Dedifferentiated amniotic fluid mesenchymal stem cell (primary cell): ENCODE results near the gene GABBR2.

Experiments
- DNase-seq: peaks from one replicate; pipeline ENCODE4 v3.0.0-alpha.2; 2016; ENCODE audit errors: extremely low spot score

GABBR2 gene

GRCh38 chr9:98720402-98720801 is 11.7 kb upstream of the GABBR2 start:
- no peak for DNase-seq

DNA sequence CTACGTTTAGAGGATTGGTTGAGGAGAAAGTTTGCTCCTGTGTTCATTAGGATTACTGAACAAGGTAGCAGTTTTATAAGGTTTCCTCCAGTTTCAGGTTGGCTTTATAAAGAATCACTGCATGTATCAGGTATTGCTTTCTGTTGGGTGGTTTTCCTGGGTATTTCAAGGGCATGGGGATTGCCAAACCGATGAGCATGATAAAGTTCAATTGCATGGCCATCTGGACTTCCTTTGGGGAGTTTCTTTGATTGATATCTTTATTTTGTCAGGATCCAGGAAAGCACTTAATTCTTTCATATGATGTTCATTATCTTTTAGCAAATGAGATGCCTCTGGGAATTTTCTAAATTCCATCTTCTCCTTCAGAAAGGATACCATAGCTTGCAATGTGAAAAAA is 10.3 kb upstream of the GABBR2 start:
- no peak for DNase-seq

DNA sequence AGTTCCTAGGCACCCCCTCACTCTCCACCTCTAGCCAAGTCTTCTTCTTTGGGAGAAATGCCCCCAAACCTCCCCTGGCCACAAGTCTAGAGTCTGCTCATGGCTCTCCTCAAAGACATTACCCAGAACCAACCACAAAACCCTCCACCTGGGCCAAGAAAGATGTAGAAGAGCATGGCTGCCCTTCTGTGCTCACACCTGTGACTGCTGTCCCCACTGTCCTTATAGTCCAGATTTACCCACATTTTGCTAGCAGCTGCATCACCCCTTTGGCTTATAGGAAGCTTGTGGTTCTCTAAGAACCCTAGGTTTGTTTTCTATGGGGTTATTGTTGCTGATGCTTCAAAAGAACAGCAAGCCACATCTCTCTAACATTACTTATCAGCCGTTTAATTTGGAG is 6.1 kb upstream of the GABBR2 start:
- DNase-seq: no peak

DNA sequence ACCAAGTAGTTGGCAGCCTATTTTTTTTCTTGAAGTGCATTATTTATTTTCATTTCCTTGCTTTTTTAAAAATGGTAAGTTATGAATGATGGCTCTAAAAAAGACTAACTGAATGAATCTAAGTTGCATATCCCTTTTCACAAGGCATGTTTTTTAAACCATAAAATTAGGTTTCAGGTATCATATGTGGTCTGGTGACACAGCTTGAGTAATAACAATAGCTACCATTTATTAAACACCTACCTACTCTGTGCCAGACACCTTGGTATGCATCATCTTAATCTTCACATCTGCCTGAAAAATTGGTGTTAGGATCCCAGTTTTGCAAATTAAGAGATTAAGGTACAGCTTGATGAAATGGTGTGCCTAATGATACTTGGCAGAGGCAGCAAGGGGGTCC is 4.3 kb upstream of the GABBR2 start:
- DNase-seq: no peak

DNA sequence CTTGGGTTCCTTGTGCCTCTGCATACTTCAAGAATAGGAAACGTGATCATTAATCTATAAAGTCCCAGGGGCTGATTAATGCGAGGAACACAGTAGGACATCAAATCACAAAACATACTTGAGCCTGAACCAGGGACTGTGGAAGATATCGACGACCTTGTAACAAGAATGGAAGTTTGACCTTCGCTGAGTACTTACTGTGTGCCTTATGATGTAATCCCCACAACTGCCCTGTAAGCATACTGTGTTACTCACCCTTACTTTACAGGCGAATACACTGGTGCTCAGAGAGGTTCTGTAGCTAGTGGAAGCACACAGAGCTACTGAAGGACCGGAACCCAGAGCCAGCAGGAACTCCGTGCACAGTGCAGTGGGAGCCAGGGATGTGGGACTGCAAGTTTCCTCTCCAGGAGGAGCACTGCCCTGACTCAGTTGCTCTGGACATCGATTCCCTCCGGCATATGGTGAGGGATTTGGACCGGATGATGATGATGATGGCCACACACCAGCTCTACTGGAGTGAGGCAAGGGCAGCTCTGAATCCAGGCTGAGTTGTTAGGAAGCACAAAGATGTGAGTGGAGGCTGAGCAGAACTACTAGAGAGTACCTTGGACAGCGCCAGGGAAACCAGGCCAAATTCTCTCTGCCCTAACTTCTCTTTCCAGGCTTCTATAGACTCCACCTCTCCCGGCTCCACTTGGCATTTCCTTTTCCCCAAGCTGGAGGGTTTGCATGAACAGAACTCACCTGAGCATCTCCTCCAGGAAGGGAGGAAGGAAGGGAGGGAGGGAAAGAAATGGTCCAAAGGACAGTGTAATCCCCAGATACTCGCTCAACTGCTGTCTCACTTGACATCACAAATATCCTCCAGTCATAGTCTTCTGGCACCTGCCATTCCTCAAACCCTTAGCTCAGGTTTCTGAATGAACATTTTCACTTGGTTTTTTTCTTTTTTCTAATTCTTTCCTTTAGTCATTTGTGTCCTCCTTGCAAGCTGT is 1.5 kb upstream of the GABBR2 start:
- DNase-seq: no peak

DNA sequence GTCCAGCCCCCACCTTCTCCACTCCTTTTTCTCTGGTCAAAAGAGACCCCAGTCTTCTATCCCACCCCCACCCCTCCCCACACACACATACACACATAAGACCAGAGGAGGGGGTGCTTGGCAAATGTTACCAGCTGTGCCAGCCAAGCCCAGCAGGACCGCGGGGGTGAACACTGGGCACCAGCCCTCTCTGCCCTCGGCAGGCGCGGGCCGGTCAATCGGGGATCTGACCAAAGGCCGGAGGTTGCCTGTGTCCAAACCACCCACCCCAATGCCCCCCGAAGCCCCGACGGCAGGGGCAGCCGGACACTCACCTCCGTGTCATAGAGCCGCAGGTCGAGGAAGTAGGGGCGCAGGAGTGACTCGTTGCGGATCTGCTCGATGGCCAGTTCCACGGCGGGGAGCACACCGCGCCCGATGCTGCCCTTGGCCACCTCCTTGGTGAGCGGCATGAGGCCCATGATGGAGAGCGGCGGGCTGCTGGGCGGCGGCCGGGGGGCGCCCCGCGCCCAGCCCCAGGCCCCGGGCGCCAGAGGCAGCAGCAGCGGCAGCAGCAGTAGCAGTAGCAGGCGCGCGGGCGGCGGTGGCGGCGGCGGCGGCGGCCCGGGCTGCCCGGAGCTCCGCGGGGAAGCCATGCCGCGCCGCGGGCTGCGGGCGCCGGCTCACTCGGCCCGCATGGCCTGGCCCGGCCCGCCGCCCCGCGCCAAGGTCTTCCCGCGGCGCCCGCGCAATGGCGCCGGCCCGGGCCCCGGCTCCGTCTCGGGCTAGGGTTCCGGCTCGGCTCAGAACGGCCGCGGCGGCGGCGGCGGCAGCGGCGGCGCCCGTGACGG is 417 bp downstream of the GABBR2 start:
- DNase-seq: no peak

GRCh38 chr9:98707166-98708102 is 1.3 kb downstream of the GABBR2 start:
- peak; percentile 34 for DNase-seq

- DNase-seq: no peak
Measured at GRCh38 chr9:98706651-98707165, 2.0 kb downstream of the GABBR2 start.

DNA sequence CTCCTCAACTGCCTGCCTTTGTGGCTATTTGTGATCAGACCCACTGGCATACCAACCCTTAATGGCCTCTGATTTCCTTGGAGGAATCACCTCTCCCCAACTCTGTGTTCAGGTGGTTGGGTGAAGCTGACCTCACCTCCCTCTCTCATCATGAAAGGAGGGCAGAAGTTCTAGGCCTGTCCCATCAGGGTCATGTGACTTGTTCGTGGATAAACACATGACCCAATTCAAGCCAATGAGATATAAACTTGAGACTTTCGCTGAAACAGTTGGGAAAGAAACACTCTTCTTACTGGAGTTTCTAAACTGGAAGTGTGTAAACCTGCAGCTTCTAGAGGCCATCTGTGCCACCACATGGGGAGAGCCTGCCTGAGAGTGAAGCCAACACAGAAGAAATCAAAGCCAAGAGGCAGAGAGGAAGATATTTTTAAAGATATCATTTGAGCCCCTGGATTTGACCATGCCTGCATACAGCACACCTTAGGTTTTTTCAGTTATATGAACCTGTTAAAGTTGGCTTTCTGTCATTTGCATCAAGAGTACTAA is 5.8 kb downstream of the GABBR2 start:
- DNase-seq: no peak

GRCh38 chr9:98702340-98702739 is 6.4 kb downstream of the GABBR2 start:
- no peak for DNase-seq

- DNase-seq: no peak
Measured at GRCh38 chr9:98701576-98701975, 7.2 kb downstream of the GABBR2 start.

DNA sequence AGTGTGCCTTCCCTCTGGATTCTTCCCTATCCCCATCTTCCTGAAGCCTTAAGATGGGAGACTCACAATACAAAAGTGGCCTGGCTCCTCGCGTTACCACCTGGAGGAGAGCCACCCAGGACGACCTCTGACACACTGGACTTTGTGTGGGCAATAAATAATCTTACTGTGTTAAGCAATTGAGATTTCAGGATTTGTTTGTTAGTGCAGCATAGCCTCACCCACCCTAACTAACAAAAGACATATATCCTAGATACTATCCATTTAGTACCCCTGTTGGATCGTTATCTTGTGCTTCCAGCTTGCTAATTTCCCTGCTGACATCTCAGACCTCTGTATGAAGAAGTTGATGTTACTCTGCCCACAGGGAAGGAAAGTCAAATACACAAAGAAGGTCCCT is 7.9 kb downstream of the GABBR2 start:
- DNase-seq: no peak

GRCh38 chr9:98698856-98699255 is 9.9 kb downstream of the GABBR2 start:
- no peak for DNase-seq

DNA sequence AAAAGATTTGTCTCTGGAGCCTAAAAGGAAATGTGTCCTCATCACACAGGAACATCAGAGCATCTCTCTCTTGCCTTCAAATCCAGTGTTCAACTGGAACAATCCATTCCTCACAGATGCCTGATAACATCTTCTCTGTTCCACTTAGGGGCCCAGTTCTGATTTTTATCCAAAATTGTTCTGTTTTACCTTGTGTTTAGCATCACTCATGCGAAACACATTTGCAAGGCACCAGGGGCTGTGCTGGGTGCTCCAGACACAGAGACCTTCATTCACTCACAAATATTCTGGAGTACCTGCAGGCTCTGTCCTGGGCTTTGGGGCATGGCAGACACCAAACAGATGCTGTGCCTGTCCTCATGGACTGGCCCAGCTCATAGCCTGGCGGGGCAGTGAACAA is 13.8 kb downstream of the GABBR2 start:
- DNase-seq: no peak

GRCh38 chr9:98692392-98692791 is 16.3 kb downstream of the GABBR2 start:
- no peak for DNase-seq

- no peak for DNase-seq
Measured at GRCh38 chr9:98691890-98692289, 16.8 kb downstream of the GABBR2 start.

GRCh38 chr9:98690686-98691085 is 18.0 kb downstream of the GABBR2 start:
- DNase-seq: no peak

DNA sequence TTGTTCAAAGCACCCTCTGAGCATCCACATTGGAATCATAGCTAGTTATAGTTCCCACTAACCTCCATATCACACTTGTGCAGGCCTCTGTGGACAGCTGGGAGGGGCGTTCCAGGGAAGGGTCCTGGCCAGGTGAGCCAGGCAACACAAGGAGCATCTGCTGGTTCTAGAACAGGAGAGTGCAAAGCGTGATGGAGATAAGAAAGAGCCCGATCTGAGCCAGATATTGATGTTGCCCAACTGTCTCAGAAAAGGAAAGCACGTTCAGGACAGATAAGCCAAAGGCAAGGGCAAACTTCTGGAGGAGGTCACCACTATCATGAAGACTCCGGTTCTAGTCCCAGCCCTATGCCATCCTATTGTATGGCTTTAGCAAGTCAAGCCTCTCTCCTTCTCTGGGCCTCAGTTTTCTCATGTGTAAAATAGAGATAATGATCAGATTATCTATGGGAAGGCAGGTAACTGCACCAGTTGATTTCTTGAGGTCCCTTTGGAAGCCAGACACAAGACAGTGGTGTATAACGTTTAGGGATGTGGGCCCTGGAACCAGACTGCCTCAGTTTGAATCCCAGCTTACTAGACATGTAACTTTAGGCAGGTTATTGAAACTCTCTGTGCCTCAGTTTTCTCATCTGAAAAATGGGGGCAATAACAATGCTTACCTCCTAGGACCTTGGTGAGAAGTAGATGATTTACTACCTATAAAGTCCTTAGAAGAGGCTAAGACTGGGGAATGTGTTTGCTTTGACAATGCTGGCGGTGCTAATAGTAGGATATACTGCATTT is 19.8 kb downstream of the GABBR2 start:
- DNase-seq: no peak

DNA sequence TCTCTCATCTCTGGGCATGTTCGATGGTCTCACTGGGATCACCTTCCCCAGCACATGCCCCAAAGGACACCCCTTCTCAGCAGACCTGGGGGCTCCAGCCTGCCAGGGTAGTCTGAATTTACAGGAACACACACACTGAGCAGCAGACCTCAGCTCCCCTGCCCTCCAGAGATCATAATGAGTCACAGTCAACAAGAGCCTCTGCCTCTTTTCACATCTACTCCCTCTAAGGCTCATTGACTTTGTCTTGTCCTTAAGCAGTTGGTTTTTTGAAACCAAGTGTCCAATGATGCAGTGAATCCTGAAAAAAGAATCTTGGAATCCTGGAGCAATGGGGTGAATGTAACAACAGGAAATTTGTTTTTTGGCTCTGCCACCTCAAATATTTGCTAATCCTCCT is 20.8 kb downstream of the GABBR2 start:
- no peak for DNase-seq
